Lung (tissue), 12 donors: ENCODE results near the gene ADGRV1. TPM values are rescaled to one million over a fixed set of nuclear protein-coding genes. Genes with fewer than 3 reads are reported as not detected.

Experiments used
- ATAC-seq: fragments of 200-7000 bp; cut with Tn5 transposase; one replicate; pipeline ENCODE4 v1.9.1; 2020; ENCODE audit warnings: moderate number of reproducible peaks; ENCODE audit not compliant: insufficient read depth, low FRiP score
- DNase-seq, 3 donors: peaks; one replicate each; pipeline ENCODE4 v3.0.0-alpha.2; 2013 to 2017
- H3K27ac ChIP-seq, 2 donors: one replicate each; pipeline ENCODE4 v1.5.1; 2013; ENCODE audit warnings: mild to moderate bottlenecking in 2 of 2, moderate library complexity in 2 of 2, control low read depth in 1 of 2, inconsistent platforms in 1 of 2, low read depth in 1 of 2, low read length in 1 of 2
- H3K27me3 ChIP-seq, 3 donors: one replicate each; pipeline ENCODE4 v1.5.1; 2013; ENCODE audit warnings: low read length in 2 of 3; ENCODE audit not compliant: control insufficient read depth in 3 of 3, insufficient read depth in 3 of 3
- H3K36me3 ChIP-seq, 4 donors: one replicate each; pipeline ENCODE4 v1.5.1; 2013; ENCODE audit warnings: low read length in 4 of 4, mild to moderate bottlenecking in 1 of 4, moderate library complexity in 1 of 4; ENCODE audit not compliant: control insufficient read depth in 4 of 4, insufficient read depth in 4 of 4
- H3K4me1 ChIP-seq, 5 donors: one replicate each; pipeline ENCODE4 v1.5.1; 2013; ENCODE audit warnings: low read length in 5 of 5, mild to moderate bottlenecking in 2 of 5, moderate library complexity in 1 of 5; ENCODE audit not compliant: control insufficient read depth in 5 of 5, insufficient read depth in 5 of 5
- H3K4me3 ChIP-seq: one replicate; pipeline ENCODE4 v1.5.1; 2013; ENCODE audit warnings: mild to moderate bottlenecking, control low read depth, moderate library complexity
- H3K9ac ChIP-seq, 2 donors: one replicate each; pipeline ENCODE4 v1.5.1; 2013; ENCODE audit warnings: low read length in 2 of 2, control low read depth in 1 of 2; ENCODE audit not compliant: insufficient read depth in 1 of 2
- H3K9me3 ChIP-seq, 4 donors: one replicate each; pipeline ENCODE4 v1.5.1; 2013; ENCODE audit warnings: low read length in 3 of 4, mild to moderate bottlenecking in 1 of 4, moderate library complexity in 1 of 4; ENCODE audit not compliant: control insufficient read depth in 4 of 4, insufficient read depth in 3 of 4
- CTCF ChIP-seq: IDR thresholded peaks from 2 replicates; pipeline ENCODE4 v1.5.1; 2012; ENCODE audit warnings: mild to moderate bottlenecking; ENCODE audit errors: control extremely low read depth, extremely low read depth
- WGBS, 2 donors: extraction: QIAGEN DNeasy Blood & Tissue Kit; methylation state at CpG; one replicate each; pipeline ENCODE4 v1.1.7; 2013; 5-methylcytosine and 5-hydroxymethylcytosine counted together
- polyA plus RNA-seq, 2 donors: library from polyadenylated mRNA; stranded (reverse); fragments of 200-250 nt; gene quantifications; one replicate each; pipeline ENCODE4 v1.2.1, GENCODE V29; 2013
- total RNA-seq, 2 donors: library from RNA; depleted of rRNA in 1 of 2; stranded (reverse); fragments of >200 nt in 1 of 2; gene quantifications; one replicate each; pipeline ENCODE4 v1.2.1, GENCODE V29; 2014 to 2021
- donor health status: control.
- donor health status: control.
- donor health status: Bipolar disorder and iron deficiency.
- donor health status: healthy.
- donor health status: DM: yes; HTN: yes; CAD: no.

The ADGRV1 gene
- total and polyA plus RNA-seq, 4 donors, result 3.6 to 66.2 (median 28.2) TPM

DNA sequence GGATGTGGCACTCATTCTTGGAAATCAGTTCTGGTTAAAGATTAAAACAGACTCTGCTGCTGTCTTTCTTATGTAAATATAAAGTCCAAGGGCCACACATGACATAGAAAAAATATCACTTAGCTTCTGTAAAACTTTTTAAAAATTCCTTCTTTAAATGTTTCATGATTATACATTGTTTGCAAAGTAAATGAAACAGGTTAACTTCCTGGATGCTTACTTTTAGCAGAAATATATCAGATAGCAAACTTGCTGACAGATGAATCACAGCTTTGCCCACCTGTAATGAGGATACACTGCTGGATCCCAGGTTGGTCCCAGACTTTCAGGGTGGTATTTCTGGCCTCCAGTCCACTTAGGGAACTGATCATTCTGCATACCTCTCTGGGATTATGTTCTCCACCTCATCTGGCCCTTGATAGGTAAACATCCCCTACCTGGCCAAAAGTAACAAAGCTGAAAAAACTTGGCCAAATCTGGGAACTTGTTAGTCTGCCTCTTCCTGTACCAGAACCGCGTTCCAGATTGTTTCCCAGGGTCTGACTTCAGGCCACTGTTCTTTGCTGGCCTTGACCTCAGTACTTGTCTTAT, 340.5 kb downstream of the ADGRV1 start:
- no peak for DNase-seq
- H3K27me3 ChIP-seq, result no peaks in the 10 kb centered on the region
- no peak overlapping the region for H3K9ac ChIP-seq
- H3K36me3 ChIP-seq, result no peaks in the 10 kb centered on the region
- ATAC-seq, result no peak
- WGBS, 2 donors, result 70 to 96% methylated on average over 2 of the region's 2 CpGs
- H3K4me3 ChIP-seq, result no peak overlapping the region
- H3K9me3 ChIP-seq, result no peaks in the 10 kb centered on the region
- no peaks in the 10 kb centered on the region for H3K4me1 ChIP-seq
- TF ChIP-seq CTCF, result no peak
- H3K27ac ChIP-seq, result no peak overlapping the region

- Histone ChIP-seq H3K27ac (no peak overlapping the region), H3K36me3 (no peaks in the 10 kb centered on the region), H3K4me3 (no peak overlapping the region), H3K4me1 (no peaks in the 10 kb centered on the region), H3K27me3 (no peaks in the 10 kb centered on the region), H3K9me3 (no peaks in the 10 kb centered on the region), H3K9ac (no peak overlapping the region)
- no peak for TF ChIP-seq CTCF
- DNase-seq, result no peak
- ATAC-seq, result no peak
Observed at GRCh38 chr5:90901261-90901660, 342.7 kb downstream of the ADGRV1 start.

DNA sequence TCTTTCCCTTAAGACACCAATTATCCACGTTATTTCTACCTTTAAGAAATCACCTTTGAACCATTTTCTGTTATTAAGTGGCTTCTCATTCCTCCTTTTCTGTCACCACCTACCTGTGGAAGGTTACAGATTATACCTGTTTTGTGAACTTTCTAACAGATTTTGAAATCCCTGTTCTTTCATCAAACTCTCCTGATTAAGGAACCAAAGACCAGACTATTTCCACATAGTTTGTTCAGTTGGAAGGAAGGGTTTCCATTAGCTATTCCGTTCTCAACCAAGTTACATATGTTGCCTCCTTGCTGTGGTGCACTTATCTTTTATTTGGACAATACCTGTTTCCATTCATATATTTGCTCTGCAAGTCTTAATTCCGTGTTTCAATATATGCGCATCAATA, 343.6 kb downstream of the ADGRV1 start:
- no peak for ATAC-seq
- no peak overlapping the region for H3K27ac ChIP-seq

More for the DNA sequence above, 343.6 kb downstream of the ADGRV1 start:
- 87 to 90% methylated on average over 4 of the region's 4 CpGs for WGBS, 2 donors
- no peaks in the 10 kb centered on the region for H3K36me3 ChIP-seq
- no peaks in the 10 kb centered on the region for H3K4me1 ChIP-seq
- no peak for DNase-seq
- TF ChIP-seq CTCF, result no peak
- H3K27me3 ChIP-seq, result no peaks in the 10 kb centered on the region
- H3K9ac ChIP-seq, result no peak overlapping the region
- no peaks in the 10 kb centered on the region for H3K9me3 ChIP-seq
- H3K4me3 ChIP-seq, result no peak overlapping the region
